BLaER1 (cell line): Measurements from ENCODE around the gene METTL22.

Experiments
- H3K27ac ChIP-seq: shearing (Covaris generic); formaldehyde crosslinking; 2 replicates; pipeline ENCODE4 v1.8.1; 2022
- H3K27me3 ChIP-seq: shearing (Covaris generic); formaldehyde crosslinking; 2 replicates; pipeline ENCODE4 v1.8.1; 2022
- H3K36me3 ChIP-seq: shearing (Covaris generic); formaldehyde crosslinking; 2 replicates; pipeline ENCODE4 v1.8.1; 2022
- H3K4me1 ChIP-seq: shearing (Covaris generic); formaldehyde crosslinking; 2 replicates; pipeline ENCODE4 v1.8.1; 2022
- H3K4me2 ChIP-seq: shearing (Covaris generic); formaldehyde crosslinking; 2 replicates; pipeline ENCODE4 v1.8.1; 2022
- H3K4me3 ChIP-seq: shearing (Covaris generic); formaldehyde crosslinking; 2 replicates; pipeline ENCODE4 v1.8.1; 2022
- H3K9ac ChIP-seq: shearing (Covaris generic); formaldehyde crosslinking; 2 replicates; pipeline ENCODE4 v1.8.1; 2022
- H3K9me3 ChIP-seq: shearing (Covaris generic); formaldehyde crosslinking; 2 replicates; pipeline ENCODE4 v1.8.1; 2022
- H4K20me1 ChIP-seq: shearing (Covaris generic); formaldehyde crosslinking; 2 replicates; pipeline ENCODE4 v1.8.1; 2022
- Cebpa-rat ChIP-seq: shearing (Covaris generic); IDR thresholded peaks from 2 replicates; pipeline ENCODE4 v1.8.1; 2022

The METTL22 gene

GRCh38 chr16:8614435-8615029, 7.0 kb upstream of the METTL22 start:
- Histone ChIP-seq H3K4me3 (no peak overlapping the region), H3K27me3 (no peaks in the 10 kb centered on the region), H3K36me3 (no peaks in the 10 kb centered on the region), H3K4me1 (peaks cover 44% of the 10 kb centered on the region), H4K20me1 (no peaks in the 10 kb centered on the region), H3K9ac (no peak overlapping the region), H3K4me2 (peak overlapping the region; percentile 7; the same call in 1 of the 2 replicates), H3K9me3 (no peaks in the 10 kb centered on the region), H3K27ac (no peak overlapping the region)
- TF ChIP-seq Cebpa-rat, result no peak

- Histone ChIP-seq H4K20me1 (peaks cover 29% of the 10 kb centered on the region), H3K4me2 (peak overlapping the region; percentile 93), H3K27me3 (no peaks in the 10 kb centered on the region), H3K4me1 (peaks cover 83% of the 10 kb centered on the region), H3K4me3 (peak overlapping the region; percentile 98; the same call in 1 of the 2 replicates), H3K9me3 (no peaks in the 10 kb centered on the region), H3K27ac (peak overlapping the region; percentile 98), H3K36me3 (peaks cover 13% of the 10 kb centered on the region), H3K9ac (peak overlapping the region; percentile 39)
- TF ChIP-seq Cebpa-rat, result no peak
Measured at GRCh38 chr16:8619671-8620370, 1.7 kb upstream of the METTL22 start.

GRCh38 chr16:8620535-8620934, 963 bp upstream of the METTL22 start:
- peak overlapping the region; percentile 98 for H3K27ac ChIP-seq
- H3K36me3 ChIP-seq, result peaks cover 21% of the 10 kb centered on the region
- H3K27me3 ChIP-seq, result no peaks in the 10 kb centered on the region
- peak overlapping the region; percentile 93 for H3K4me2 ChIP-seq
- peaks cover 36% of the 10 kb centered on the region for H4K20me1 ChIP-seq
- peak overlapping the region; percentile 98; the same call in 1 of the 2 replicates for H3K4me3 ChIP-seq
- no peak for TF ChIP-seq Cebpa-rat
- H3K9me3 ChIP-seq, result no peaks in the 10 kb centered on the region
- peaks cover 89% of the 10 kb centered on the region for H3K4me1 ChIP-seq
- H3K9ac ChIP-seq, result peak overlapping the region; percentile 39; the same call in 1 of the 2 replicates

- Histone ChIP-seq H3K27me3 (no peaks in the 10 kb centered on the region), H3K4me1 (peaks cover 89% of the 10 kb centered on the region), H3K27ac (peak overlapping the region; percentile 98), H3K9ac (peak overlapping the region; percentile 99; the same call in 1 of the 2 replicates), H3K36me3 (peaks cover 27% of the 10 kb centered on the region), H4K20me1 (peaks cover 43% of the 10 kb centered on the region), H3K9me3 (no peaks in the 10 kb centered on the region), H3K4me2 (peak overlapping the region; percentile 93), H3K4me3 (peak overlapping the region; percentile 98)
- TF ChIP-seq Cebpa-rat, result no peak
Measured at GRCh38 chr16:8621222-8621571, 301 bp upstream of the METTL22 start.

GRCh38 chr16:8622315-8622656, 788 bp downstream of the METTL22 start:
- H3K36me3 ChIP-seq, result peaks cover 38% of the 10 kb centered on the region
- TF ChIP-seq Cebpa-rat, result no peak
- peak overlapping the region; percentile 98 for H3K4me3 ChIP-seq

GRCh38 chr16:8623634-8624033, 2.1 kb downstream of the METTL22 start:
- H3K4me3 ChIP-seq, result no peak overlapping the region
- peak overlapping the region; percentile 93 for H3K4me2 ChIP-seq
- H4K20me1 ChIP-seq, result peaks cover 64% of the 10 kb centered on the region
- peak overlapping the region; percentile 22; the same call in 1 of the 2 replicates for H3K9ac ChIP-seq
- no peaks in the 10 kb centered on the region for H3K9me3 ChIP-seq
- H3K27me3 ChIP-seq, result no peaks in the 10 kb centered on the region
- H3K4me1 ChIP-seq, result peaks cover 90% of the 10 kb centered on the region
- H3K27ac ChIP-seq, result no peak overlapping the region
- no peak for TF ChIP-seq Cebpa-rat
- peaks cover 52% of the 10 kb centered on the region for H3K36me3 ChIP-seq

More at GRCh38 chr16:8622315-8622656, 788 bp downstream of the METTL22 start:
- Histone ChIP-seq H3K27me3 (no peaks in the 10 kb centered on the region), H3K9me3 (no peaks in the 10 kb centered on the region), H3K4me1 (peaks cover 90% of the 10 kb centered on the region), H3K27ac (peak overlapping the region; percentile 98), H4K20me1 (peaks cover 54% of the 10 kb centered on the region), H3K4me2 (peak overlapping the region; percentile 93), H3K9ac (peak overlapping the region; percentile 99)

GRCh38 chr16:8625491-8626087, 4.1 kb downstream of the METTL22 start:
- Histone ChIP-seq H3K9me3 (no peaks in the 10 kb centered on the region), H3K4me1 (peaks cover 90% of the 10 kb centered on the region), H3K27ac (peak overlapping the region; percentile 66; the same call in 1 of the 2 replicates), H3K36me3 (peaks cover 71% of the 10 kb centered on the region), H4K20me1 (peaks cover 74% of the 10 kb centered on the region), H3K4me3 (no peak overlapping the region), H3K27me3 (no peaks in the 10 kb centered on the region), H3K4me2 (peak overlapping the region; percentile 79), H3K9ac (no peak overlapping the region; the same call in 1 of the 2 replicates)
- peak; percentile 30; the same call in 1 of the 2 replicates for TF ChIP-seq Cebpa-rat

GRCh38 chr16:8626946-8627345, 5.4 kb downstream of the METTL22 start:
- H3K4me2 ChIP-seq, result peak overlapping the region; percentile 79
- H3K27me3 ChIP-seq, result no peaks in the 10 kb centered on the region
- no peak for TF ChIP-seq Cebpa-rat
- H3K36me3 ChIP-seq, result peaks cover 85% of the 10 kb centered on the region
- H3K4me3 ChIP-seq, result peak overlapping the region; percentile 43
- H3K27ac ChIP-seq, result peak overlapping the region; percentile 66
- H3K9ac ChIP-seq, result peak overlapping the region; percentile 66; the same call in 1 of the 2 replicates
- no peaks in the 10 kb centered on the region for H3K9me3 ChIP-seq
- H3K4me1 ChIP-seq, result peaks cover 96% of the 10 kb centered on the region
- H4K20me1 ChIP-seq, result peaks cover 87% of the 10 kb centered on the region

- no peak for TF ChIP-seq Cebpa-rat
- no peaks in the 10 kb centered on the region for H3K27me3 ChIP-seq
- peaks cover 99% of the 10 kb centered on the region for H3K4me1 ChIP-seq
- peak overlapping the region; percentile 43; the same call in 1 of the 2 replicates for H3K4me3 ChIP-seq
- peak overlapping the region; percentile 66 for H3K9ac ChIP-seq
- peaks cover 90% of the 10 kb centered on the region for H3K36me3 ChIP-seq
- no peaks in the 10 kb centered on the region for H3K9me3 ChIP-seq
- H3K4me2 ChIP-seq, result peak overlapping the region; percentile 79
- H3K27ac ChIP-seq, result peak overlapping the region; percentile 66
- H4K20me1 ChIP-seq, result peaks cover 87% of the 10 kb centered on the region
Measured at GRCh38 chr16:8627456-8627855, 6.0 kb downstream of the METTL22 start.
